GM19099 (cell line): ENCODE data around the gene PLCG2.

Experiments
- POLR2A ChIP-seq: IDR thresholded peaks from 3 replicates; pipeline ENCODE4 v1.6.1; 2011; ENCODE audit warnings: low read depth; ENCODE audit not compliant: insufficient read length; ENCODE audit errors: extremely low read depth

The PLCG2 gene

DNA sequence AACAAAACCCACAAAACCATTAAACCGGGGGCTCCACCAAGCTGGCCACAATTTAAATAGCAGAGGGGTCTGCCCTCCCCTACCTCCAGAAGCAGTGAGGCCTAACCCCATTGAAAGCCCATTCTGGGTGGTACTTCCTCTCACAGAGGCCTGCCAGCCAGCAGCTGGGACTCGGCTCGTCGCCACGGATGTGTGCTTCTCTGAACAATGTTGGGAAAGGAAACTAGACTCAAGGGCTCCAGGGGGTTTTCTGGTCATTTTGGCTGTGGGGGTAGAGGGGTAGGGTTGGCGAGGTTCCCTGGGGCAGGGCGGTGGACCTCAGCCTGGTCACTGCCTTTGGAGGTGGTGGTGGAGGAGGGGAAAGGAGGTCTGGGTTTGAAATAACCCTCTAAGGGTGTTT is 4.7 kb upstream of the PLCG2 start:
- no peak for TF ChIP-seq POLR2A

DNA sequence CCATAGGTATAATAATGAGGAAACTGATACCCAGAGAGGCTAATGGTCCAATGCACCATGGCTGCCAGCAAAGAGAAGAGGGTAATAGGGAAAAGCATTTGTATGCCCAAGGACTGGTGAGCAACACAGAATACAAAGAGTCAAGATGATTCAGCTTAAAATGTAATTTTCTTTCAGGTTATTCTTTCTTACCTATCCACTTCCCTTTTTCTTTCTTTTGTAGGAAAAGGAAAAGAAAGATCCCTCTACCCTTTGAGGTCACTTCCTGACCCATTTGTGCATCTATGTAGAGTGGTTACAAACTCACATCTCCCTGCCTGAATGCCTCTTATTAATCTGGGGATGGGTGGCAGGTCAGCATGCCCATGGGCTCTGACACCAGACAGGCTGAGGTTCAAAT is 3.5 kb upstream of the PLCG2 start:
- TF ChIP-seq POLR2A, result no peak

DNA sequence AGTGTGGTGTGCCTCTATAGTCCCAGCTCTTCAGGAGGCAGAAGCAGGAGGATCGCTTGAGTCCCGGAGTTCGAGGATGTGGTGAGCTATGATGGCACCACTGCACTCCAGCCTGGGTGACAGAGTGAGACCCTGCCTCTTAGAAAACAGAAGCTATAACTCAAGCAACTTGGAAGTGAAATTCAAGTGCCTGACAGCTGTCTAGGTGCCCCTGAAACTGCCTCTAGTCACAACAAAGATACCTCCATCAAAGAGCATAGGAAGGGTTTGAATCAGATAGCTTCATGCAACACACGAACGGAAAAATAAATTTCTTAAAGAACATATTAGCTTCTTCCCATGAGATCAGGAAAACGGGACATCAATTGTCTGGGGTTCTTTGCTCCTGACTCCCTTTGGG is 860 bp upstream of the PLCG2 start:
- TF ChIP-seq POLR2A, result no peak

DNA sequence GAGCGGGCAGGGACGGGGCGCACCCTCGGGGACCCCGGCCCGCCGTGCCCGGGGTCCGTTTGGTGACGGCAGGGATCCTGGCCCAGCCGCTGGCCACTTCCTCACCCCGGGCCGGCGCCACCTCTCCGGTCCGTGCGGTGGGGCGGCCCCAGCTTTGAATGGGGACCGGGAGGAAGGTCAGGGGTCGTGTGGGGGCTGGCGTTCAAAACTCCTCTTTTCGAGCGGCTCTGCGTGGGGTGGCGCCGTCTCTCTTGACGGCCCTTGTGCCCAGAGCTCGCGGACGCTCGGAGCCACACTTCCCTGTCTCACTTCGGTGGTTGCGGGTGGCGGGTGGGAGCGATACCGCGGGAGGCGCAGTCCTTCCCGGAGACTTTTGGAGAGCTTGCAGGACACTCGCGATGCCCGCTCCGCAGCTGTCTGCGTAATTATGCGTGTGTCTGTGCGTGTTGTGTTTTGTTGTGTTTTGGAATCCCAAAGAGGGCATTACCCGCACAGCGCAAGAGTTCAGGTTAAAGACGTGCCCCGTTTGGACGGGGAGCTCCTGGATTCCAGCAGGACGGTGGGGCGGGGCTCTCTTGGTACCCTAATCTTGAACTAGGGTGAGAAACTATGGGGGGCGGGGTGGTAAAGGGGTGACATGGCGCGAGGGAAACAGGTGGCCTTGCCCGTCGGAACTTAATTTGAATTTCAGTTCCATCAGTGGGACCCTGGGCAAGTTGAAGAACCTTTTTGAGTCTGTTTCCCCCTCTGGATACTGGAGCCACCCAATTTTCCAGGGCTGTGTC is 637 bp downstream of the PLCG2 start:
- no peak for TF ChIP-seq POLR2A

- TF ChIP-seq POLR2A, result no peak
Measured at GRCh38 chr16:81780350-81780749, 1.3 kb downstream of the PLCG2 start.

- no peak for TF ChIP-seq POLR2A
Measured at GRCh38 chr16:81782236-81782635, 3.1 kb downstream of the PLCG2 start.

DNA sequence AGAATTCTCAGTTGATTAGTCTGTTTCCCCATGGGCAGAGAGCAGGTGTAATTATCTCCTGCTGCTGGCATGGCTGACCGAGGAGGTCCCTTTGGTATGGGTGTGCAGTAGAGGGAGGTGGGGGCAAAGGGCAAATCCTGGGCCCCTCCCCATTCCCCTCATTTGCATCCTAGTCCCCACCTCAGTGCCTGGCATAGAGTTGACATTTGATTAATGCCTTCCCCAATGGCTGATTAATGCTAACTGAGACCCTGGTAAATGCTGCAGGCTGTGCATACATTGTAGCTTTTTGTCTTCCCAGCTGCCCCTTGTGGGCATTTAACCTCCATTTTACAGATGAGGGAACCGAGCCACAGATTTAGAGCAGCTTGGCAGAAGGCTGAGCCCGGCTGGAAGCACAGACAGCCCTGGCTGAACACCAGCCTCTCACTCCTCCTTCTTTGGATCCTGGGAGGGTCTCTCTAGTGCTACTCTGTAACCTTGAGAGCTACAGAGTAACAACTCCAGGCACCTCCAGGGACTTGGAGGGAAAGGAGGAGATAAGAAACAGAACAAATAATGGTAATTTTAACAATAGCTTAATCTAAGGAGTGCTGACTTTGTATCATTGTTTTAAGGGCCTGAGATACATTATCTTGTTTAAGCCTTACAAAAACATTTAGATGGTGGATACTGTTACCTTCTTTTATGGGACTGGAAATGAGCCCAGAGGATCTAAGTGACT is 5.1 kb downstream of the PLCG2 start:
- no peak for TF ChIP-seq POLR2A

GRCh38 chr16:81785138-81785924 is 6.2 kb downstream of the PLCG2 start:
- TF ChIP-seq POLR2A, result no peak

GRCh38 chr16:81786321-81786720 is 7.2 kb downstream of the PLCG2 start:
- TF ChIP-seq POLR2A, result no peak

- no peak for TF ChIP-seq POLR2A
Measured at GRCh38 chr16:81786868-81787267, 7.8 kb downstream of the PLCG2 start.

DNA sequence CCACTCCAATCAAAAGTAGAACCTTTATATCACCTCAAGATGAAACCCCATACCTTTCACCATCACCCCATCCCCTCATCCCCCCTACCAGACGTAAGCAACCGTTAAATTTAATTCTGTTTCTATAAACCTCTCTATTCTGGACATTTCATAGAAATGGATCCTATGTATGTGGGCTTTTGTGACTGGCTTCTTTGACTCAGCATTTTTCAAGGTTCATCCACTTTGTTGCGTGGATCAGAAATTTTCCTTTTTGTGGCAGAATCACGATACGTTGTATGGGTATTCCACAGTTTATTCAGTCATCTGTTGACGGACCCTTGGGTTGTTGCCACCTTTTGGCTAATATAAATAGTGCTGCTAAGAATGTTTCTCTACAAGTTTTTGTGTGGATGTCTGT is 8.6 kb downstream of the PLCG2 start:
- no peak for TF ChIP-seq POLR2A

DNA sequence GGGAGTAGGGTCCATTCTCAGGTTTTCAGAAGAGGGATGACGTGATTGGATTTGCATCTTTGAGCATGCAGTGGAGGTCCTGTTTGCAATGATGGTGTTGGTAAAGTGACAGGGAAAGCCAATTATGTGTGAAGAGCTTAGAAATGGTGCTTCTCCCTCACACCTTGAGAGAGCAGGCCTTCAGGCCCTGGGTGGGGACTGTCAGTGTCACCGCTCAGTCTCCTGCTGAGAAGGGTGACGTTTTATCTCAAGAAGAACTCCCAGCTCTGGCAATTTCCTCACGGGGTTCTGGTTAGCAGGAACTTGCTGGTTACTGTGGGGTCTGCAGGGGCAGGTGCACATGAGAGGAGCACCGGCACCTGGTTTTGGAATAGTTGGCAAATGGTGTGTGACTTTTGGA is 11.2 kb downstream of the PLCG2 start:
- no peak for TF ChIP-seq POLR2A

- TF ChIP-seq POLR2A, result no peak
Measured at GRCh38 chr16:81790830-81791435, 11.8 kb downstream of the PLCG2 start.

GRCh38 chr16:81792828-81793227 is 13.7 kb downstream of the PLCG2 start:
- TF ChIP-seq POLR2A, result no peak

GRCh38 chr16:81795193-81795592 is 16.1 kb downstream of the PLCG2 start:
- TF ChIP-seq POLR2A, result no peak

- no peak for TF ChIP-seq POLR2A
Measured at GRCh38 chr16:81796035-81796434, 16.9 kb downstream of the PLCG2 start.
